Brain microvascular endothelial cell (primary cell): Measurements from ENCODE around the gene NF1.

Source experiments
- DNase-seq: peaks from one replicate; pipeline ENCODE4 v3.0.0-alpha.2; 2020
- H3K27ac ChIP-seq: fragments of 250-450 bp; sonication (Bioruptor Pico); 2 replicates; pipeline ENCODE4 v1.5.1; 2020; ENCODE audit warnings: mild to moderate bottlenecking, moderate library complexity
- H3K27me3 ChIP-seq: fragments of 250-450 bp; sonication (Bioruptor Pico); replicated peaks from 2 replicates; pipeline ENCODE4 v1.5.1; 2020; ENCODE audit warnings: mild to moderate bottlenecking
- H3K36me3 ChIP-seq: fragments of 250-450 bp; sonication (Bioruptor Pico); replicated peaks from 2 replicates; pipeline ENCODE4 v1.5.1; 2020; ENCODE audit warnings: mild to moderate bottlenecking
- H3K4me3 ChIP-seq: 2 replicates; pipeline ENCODE4 v1.5.1; 2011; ENCODE audit warnings: low read depth, mild to moderate bottlenecking, control low read depth, low read length, moderate library complexity
- in situ Hi-C: cut with HindIII; loops from 2 replicates; pipeline ENCODE4 v1.10.0; 2017; ENCODE audit warnings: low sequenced_read_pairs, low pct_ligation_motif_present
- TF ChIP-seq, protein P1 (sequence below): IDR thresholded peaks from 2 replicates; pipeline ENCODE4 v1.5.1; 2011; ENCODE audit warnings: low read depth, mild to moderate bottlenecking, moderate library complexity, low read length, control low read depth, inconsistent platforms; ENCODE audit errors: missing control alignments

NF1 gene

DNA sequence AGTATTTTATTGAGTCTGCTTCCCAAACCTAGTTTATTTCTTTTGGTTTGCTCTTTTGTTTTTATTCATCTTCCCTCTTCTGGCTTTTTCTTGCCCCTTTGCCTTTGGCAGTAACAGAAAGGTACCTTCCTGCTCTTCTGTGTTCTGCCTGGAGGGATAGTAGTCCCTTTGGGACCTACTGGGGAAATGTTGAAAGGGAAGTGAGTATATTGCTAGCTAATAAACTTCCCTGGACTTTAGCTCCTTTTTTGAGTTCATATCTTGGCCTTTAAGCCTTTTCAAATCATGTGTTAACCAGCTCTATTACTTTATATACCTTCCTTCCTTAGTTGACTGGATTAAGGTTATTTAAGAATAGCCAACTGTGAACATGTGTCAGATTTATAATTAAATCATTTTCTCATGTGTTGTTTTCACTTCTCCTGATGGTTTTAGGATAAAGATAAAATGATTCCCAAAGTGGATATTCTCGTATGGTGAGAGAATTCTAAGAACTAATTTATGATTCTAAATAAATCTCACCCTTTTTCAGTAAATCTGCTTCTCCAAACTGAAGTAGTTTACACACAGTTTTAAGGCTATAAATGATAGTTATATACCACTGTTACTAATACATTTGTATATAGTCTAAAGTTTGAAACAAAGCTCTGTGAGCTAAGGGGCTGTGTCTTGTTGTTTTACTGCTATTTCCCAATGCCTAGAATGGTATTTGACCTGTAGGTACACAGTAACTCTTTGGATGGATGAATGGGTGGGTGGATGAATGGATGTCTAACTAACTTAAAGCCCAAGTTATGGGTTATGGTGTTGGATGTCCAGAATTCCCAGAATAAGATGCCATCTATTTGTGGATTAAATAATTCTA, 156.6 kb downstream of the NF1 start:
- Histone ChIP-seq H3K36me3 (no peaks in the 10 kb centered on the region), H3K27ac (no peak overlapping the region), H3K4me3 (no peak overlapping the region), H3K27me3 (no peaks in the 10 kb centered on the region)
- TF ChIP-seq, protein P1, sequence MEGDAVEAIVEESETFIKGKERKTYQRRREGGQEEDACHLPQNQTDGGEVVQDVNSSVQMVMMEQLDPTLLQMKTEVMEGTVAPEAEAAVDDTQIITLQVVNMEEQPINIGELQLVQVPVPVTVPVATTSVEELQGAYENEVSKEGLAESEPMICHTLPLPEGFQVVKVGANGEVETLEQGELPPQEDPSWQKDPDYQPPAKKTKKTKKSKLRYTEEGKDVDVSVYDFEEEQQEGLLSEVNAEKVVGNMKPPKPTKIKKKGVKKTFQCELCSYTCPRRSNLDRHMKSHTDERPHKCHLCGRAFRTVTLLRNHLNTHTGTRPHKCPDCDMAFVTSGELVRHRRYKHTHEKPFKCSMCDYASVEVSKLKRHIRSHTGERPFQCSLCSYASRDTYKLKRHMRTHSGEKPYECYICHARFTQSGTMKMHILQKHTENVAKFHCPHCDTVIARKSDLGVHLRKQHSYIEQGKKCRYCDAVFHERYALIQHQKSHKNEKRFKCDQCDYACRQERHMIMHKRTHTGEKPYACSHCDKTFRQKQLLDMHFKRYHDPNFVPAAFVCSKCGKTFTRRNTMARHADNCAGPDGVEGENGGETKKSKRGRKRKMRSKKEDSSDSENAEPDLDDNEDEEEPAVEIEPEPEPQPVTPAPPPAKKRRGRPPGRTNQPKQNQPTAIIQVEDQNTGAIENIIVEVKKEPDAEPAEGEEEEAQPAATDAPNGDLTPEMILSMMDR = no peak
- no peak for DNase-seq
- in situ Hi-C loops = no loop called here

DNA sequence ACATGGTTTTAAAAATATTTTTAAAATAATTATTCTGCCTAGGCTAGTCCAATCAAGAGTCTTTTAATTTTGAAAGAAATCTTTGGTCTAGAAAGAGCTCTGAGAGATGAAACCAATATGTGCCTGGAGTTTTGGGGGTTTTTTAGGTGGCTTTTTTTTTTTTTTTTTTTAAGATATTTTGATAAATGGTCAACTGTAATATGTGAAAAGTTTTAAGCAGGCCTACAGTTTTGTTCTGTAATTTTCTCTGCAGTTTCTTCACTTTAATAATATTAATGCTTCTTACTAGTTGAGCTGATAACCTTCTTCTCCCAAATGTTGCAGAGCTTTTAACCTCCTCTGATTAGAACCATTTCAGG, 157.2 kb downstream of the NF1 start:
- no peak for DNase-seq
- H3K4me3 ChIP-seq = no peak overlapping the region
- no peak overlapping the region for H3K27ac ChIP-seq
- H3K27me3 ChIP-seq = no peaks in the 10 kb centered on the region
- TF ChIP-seq, protein P1 = no peak
- in situ Hi-C loops = no loop called here
- no peaks in the 10 kb centered on the region for H3K36me3 ChIP-seq

DNA sequence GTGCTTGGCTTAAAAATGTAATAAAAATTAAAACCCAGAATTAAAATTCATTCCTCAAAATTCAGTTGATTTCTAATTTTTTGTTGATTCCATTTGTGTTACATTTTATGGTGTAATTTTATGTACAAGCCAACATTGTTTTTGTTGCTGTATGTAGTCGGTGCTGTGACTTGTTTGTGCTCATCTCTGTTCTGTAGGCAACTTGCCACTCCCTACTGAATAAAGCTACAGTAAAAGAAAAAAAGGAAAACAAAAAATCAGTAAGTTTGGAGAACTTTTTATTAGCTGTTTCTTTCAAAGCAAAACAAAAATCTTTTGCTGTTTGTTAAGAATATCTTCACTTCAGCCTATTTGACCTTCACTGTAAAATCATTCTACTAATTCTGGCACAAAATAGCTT, 158.0 kb downstream of the NF1 start:
- H3K27ac ChIP-seq = no peak overlapping the region
- no peaks in the 10 kb centered on the region for H3K27me3 ChIP-seq
- H3K36me3 ChIP-seq = no peaks in the 10 kb centered on the region
- no peak overlapping the region for H3K4me3 ChIP-seq
- DNase-seq = no peak
- in situ Hi-C loops = no loop called here
- TF ChIP-seq, protein P1 = no peak

- H3K27me3 ChIP-seq = no peaks in the 10 kb centered on the region
- no peak overlapping the region for H3K27ac ChIP-seq
- TF ChIP-seq, protein P1 = no peak
- in situ Hi-C loops = no loop called here
- no peaks in the 10 kb centered on the region for H3K36me3 ChIP-seq
- H3K4me3 ChIP-seq = no peak overlapping the region
- no peak for DNase-seq
Measured at GRCh38 chr17:31254654-31255053, 159.9 kb downstream of the NF1 start.

GRCh38 chr17:31256936-31257335, 162.2 kb downstream of the NF1 start:
- Histone ChIP-seq H3K4me3 (no peak overlapping the region), H3K27ac (no peak overlapping the region), H3K36me3 (peaks cover 4% of the 10 kb centered on the region), H3K27me3 (no peaks in the 10 kb centered on the region)
- no peak for DNase-seq
- in situ Hi-C loops = no loop called here
- TF ChIP-seq, protein P1 = no peak

DNA sequence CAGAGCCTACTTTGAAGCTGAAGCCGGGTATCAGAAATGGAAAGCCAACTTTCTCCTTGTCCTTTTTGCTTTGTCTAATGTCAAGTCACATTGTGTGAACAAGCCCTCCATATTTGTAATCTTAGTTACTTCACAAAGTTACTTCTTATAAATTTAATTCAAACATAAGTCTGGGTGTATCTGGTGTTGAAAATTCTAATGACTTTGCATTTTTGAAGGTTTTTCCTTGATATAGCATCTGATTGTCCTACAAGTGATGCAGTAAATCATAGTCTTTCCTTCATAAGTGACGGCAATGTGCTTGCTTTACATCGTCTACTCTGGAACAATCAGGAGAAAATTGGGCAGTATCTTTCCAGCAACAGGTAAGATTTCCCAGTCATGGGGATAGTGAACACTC, 165.4 kb downstream of the NF1 start:
- in situ Hi-C loops = no loop called here
- TF ChIP-seq, protein P1 = no peak
- Histone ChIP-seq H3K27ac (no peak overlapping the region), H3K36me3 (peaks cover 4% of the 10 kb centered on the region), H3K27me3 (no peaks in the 10 kb centered on the region), H3K4me3 (no peak overlapping the region)
- DNase-seq = no peak
